ENCODE data around the gene TMEM50B. TPM values are rescaled to one million over a fixed set of nuclear protein-coding genes. Genes with fewer than 3 reads are reported as not detected.
A peak's percentile ranks its signal among the peaks of the same experiment; 100 is the strongest.
"Not testable (repeated sequence)": the region's sequence is repeated elsewhere in the genome, so short reads cannot be mapped to it uniquely, and the experiment has no call there.

TMEM50B gene
- total RNA-seq (10 to 100 TPM; 38.8 to 49.3 (median 41.2) TPM), polyA plus RNA-seq (37.0 TPM)
- long read RNA-seq, donor 1, transcript TMEM50B-201 (9 exons, 3,062 nt), result minor isoform, 8 of 204 reads
- long read RNA-seq, donor 1, transcript TMEM50B-210 (7 exons, 2,375 nt), result major isoform, 174 of 204 reads
- long read RNA-seq, donor 1, partial matches to known transcripts, result 1 of 204 reads
- long read RNA-seq, donor 1, other reads (novel, unspliced or antisense), result 18 of 204 reads
- long read RNA-seq, donor 2, transcript TMEM50B-210 (7 exons, 2,375 nt), result major isoform, 83 of 100 reads
- long read RNA-seq, donor 2, partial matches to known transcripts, result 2 of 100 reads
- long read RNA-seq, donor 2, other reads (novel, unspliced or antisense), result 10 of 100 reads
- long read RNA-seq, donor 3, transcript TMEM50B-210 (7 exons, 2,375 nt), result major isoform, 357 of 401 reads
- long read RNA-seq, donor 3, transcript TMEM50B-201 (9 exons, 3,062 nt), result minor isoform, 8 of 401 reads
- long read RNA-seq, donor 3, partial matches to known transcripts, result 9 of 401 reads
- long read RNA-seq, donor 3, other reads (novel, unspliced or antisense), result 23 of 401 reads
- long read RNA-seq, donor 4, transcript TMEM50B-210 (7 exons, 2,375 nt), result major isoform, 56 of 69 reads
- long read RNA-seq, donor 4, partial matches to known transcripts, result 0 of 69 reads
- long read RNA-seq, donor 4, other reads (novel, unspliced or antisense), result 11 of 69 reads

GRCh38 chr21:33479679-33480480 lies at the start of gene TMEM50B:
TSS of gene TMEM50B (minus strand) at chr21:33479974. CDS start at chr21:33468885, 11,089 bp downstream.
- Histone ChIP-seq H3K27me3 (ENCODE audit: control insufficient read depth, insufficient read depth) (no peaks in the 10 kb centered on the region), H3K4me1 (ENCODE audit: control insufficient read depth, insufficient read depth, low read length) (peaks cover 5% of the 10 kb centered on the region), H3K9me3 (ENCODE audit: control insufficient read depth, low read length) (no peaks in the 10 kb centered on the region), H3K27ac (ENCODE audit: low read length) (peak within 1 kb of the TSS; percentile 95), H3K4me3 (ENCODE audit: low read length) (peak within 1 kb of the TSS; percentile 91)
- WGBS, result under 1% methylated on average over 93 of the region's 93 CpGs
- ATAC-seq, result peak; percentile 99
- intact Hi-C loops (cut with DNase I), result no loop called here
- DNase-seq, result peak; percentile 96 to 99 (median 98)

DNA sequence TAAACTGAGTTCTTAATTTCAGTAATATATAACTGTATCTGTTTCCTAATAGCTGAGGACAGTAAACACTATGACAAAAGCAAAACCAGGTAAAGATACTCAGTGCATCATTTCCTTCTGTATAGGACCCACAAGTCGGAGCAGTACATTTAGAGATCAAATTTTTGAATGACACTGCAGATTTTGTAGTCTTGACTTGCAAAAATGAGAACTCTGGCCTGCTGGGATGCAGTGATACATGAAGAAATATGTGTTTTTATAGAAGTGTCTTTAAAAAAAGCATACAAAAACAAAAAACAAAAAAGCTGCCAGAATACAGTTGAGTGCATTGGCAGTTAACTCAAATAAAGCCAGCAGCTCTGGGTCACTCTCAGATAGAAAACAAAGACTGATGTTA lies 43.2 kb upstream of the TMEM50B start:
- 79% methylated on average over 1 of the region's 1 CpG for WGBS
- intact Hi-C loops (cut with DNase I), result no loop called here
- H3K9me3 ChIP-seq (ENCODE audit: control insufficient read depth, low read length), result no peaks in the 10 kb centered on the region
- ATAC-seq, result no peak
- H3K4me3 ChIP-seq (ENCODE audit: low read length), result no peak overlapping the region
- no peaks in the 10 kb centered on the region for H3K27me3 ChIP-seq (ENCODE audit: control insufficient read depth, insufficient read depth)
- no peak for DNase-seq
- no peaks in the 10 kb centered on the region for H3K4me1 ChIP-seq (ENCODE audit: control insufficient read depth, insufficient read depth, low read length)
- H3K27ac ChIP-seq (ENCODE audit: low read length), result no peak overlapping the region

DNA sequence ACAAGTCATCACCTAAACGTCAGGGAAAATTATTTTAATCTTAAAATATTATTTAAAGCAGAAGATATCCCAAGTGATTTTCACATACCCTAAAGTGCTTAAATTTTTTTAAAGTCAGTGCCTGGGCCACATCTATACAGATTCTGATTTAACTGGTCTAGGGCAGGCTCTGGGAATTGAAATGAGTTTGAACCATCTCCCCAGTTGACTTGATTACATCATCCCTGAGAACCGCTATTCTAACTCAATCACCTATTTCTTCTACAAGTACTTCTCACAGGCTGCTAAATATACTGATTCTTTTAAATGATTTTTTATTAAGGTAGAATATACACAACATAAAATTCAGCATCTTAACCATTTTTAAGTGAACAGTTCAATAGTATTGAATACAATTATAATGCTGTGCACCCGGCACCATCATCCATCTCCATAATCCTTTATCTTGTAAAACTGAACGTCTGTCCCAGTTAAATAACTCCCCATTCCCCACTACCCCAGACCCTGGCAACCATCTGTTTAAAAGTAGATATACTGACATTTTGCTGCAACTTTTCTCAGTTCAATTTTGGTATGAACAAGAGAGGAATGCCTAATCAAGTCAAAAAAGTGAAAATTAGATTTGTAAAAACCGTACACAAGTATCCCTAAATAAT lies 42.7 kb upstream of the TMEM50B start:
- Histone ChIP-seq H3K4me1 (ENCODE audit: control insufficient read depth, insufficient read depth, low read length) (no peaks in the 10 kb centered on the region), H3K4me3 (ENCODE audit: low read length) (no peak overlapping the region), H3K27ac (ENCODE audit: low read length) (no peak overlapping the region), H3K27me3 (ENCODE audit: control insufficient read depth, insufficient read depth) (no peaks in the 10 kb centered on the region), H3K9me3 (ENCODE audit: control insufficient read depth, low read length) (no peaks in the 10 kb centered on the region)
- 81% methylated on average over 5 of the region's 5 CpGs for WGBS
- intact Hi-C loops (cut with DNase I), result no loop called here
- no peak for DNase-seq
- ATAC-seq, result no peak

- H3K9me3 ChIP-seq (ENCODE audit: control insufficient read depth, low read length), result no peaks in the 10 kb centered on the region
- 97% methylated on average over 4 of the region's 4 CpGs for WGBS
- ATAC-seq (no peak), DNase-seq (no peak)
- H3K27me3 ChIP-seq (ENCODE audit: control insufficient read depth, insufficient read depth), result no peaks in the 10 kb centered on the region
- intact Hi-C loops (cut with DNase I), result no loop called here
- H3K4me1 ChIP-seq (ENCODE audit: control insufficient read depth, insufficient read depth, low read length), result no peaks in the 10 kb centered on the region
- no peak overlapping the region for H3K27ac ChIP-seq (ENCODE audit: low read length)
- H3K4me3 ChIP-seq (ENCODE audit: low read length), result no peak overlapping the region
Observed at GRCh38 chr21:33518899-33519298, 39.1 kb upstream of the TMEM50B start.

GRCh38 chr21:33514229-33514628 lies 34.5 kb upstream of the TMEM50B start:
- no peak for ATAC-seq
- H3K27me3 ChIP-seq (ENCODE audit: control insufficient read depth, insufficient read depth), result no peaks in the 10 kb centered on the region
- WGBS, result 92% methylated on average over 2 of the region's 2 CpGs
- intact Hi-C loops (cut with DNase I), result no loop called here
- no peak overlapping the region for H3K27ac ChIP-seq (ENCODE audit: low read length)
- DNase-seq, result no peak
- no peaks in the 10 kb centered on the region for H3K4me1 ChIP-seq (ENCODE audit: control insufficient read depth, insufficient read depth, low read length)
- H3K9me3 ChIP-seq (ENCODE audit: control insufficient read depth, low read length), result no peaks in the 10 kb centered on the region
- H3K4me3 ChIP-seq (ENCODE audit: low read length), result no peak overlapping the region

DNA sequence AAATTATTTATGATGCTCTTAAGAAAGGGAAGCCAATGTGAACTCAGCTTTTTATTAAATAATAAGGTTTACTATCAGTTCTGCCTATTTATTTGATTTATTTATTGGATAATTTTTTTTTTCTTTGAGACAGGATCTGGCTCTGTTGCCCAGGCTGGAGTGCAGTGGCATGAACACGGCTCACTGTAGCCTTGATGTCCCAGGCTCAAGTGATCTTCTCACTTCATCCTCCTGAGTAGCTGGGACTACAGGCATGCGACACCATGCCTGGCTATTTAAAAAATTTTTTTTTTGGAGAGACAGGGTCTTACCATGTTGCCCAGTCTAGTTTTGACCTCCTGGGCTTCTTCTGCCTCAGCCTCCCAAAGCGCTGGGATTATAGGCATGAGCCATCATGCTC lies 32.7 kb upstream of the TMEM50B start:
- intact Hi-C loops (cut with DNase I), result no loop called here
- Histone ChIP-seq H3K27me3 (ENCODE audit: control insufficient read depth, insufficient read depth) (no peaks in the 10 kb centered on the region), H3K9me3 (ENCODE audit: control insufficient read depth, low read length) (no peaks in the 10 kb centered on the region), H3K4me3 (ENCODE audit: low read length) (no peak overlapping the region), H3K27ac (ENCODE audit: low read length) (no peak overlapping the region), H3K4me1 (ENCODE audit: control insufficient read depth, insufficient read depth, low read length) (no peaks in the 10 kb centered on the region)
- WGBS, result 98% methylated on average over 3 of the region's 3 CpGs
- DNase-seq (no peak), ATAC-seq (no peak)

- intact Hi-C loops (cut with DNase I), result no loop called here
- 96% methylated on average over 4 of the region's 4 CpGs for WGBS
- Histone ChIP-seq H3K27me3 (ENCODE audit: control insufficient read depth, insufficient read depth) (no peaks in the 10 kb centered on the region), H3K9me3 (ENCODE audit: control insufficient read depth, low read length) (no peaks in the 10 kb centered on the region), H3K4me1 (ENCODE audit: control insufficient read depth, insufficient read depth, low read length) (no peaks in the 10 kb centered on the region), H3K27ac (ENCODE audit: low read length) (no peak overlapping the region), H3K4me3 (ENCODE audit: low read length) (no peak overlapping the region)
- DNase-seq, result no peak
- ATAC-seq, result no peak
Observed at GRCh38 chr21:33511639-33512038, 31.9 kb upstream of the TMEM50B start.

- no peaks in the 10 kb centered on the region for H3K4me1 ChIP-seq (ENCODE audit: control insufficient read depth, insufficient read depth, low read length)
- intact Hi-C loops (cut with DNase I), result no loop called here
- H3K4me3 ChIP-seq (ENCODE audit: low read length), result no peak overlapping the region
- no peak overlapping the region for H3K27ac ChIP-seq (ENCODE audit: low read length)
- H3K27me3 ChIP-seq (ENCODE audit: control insufficient read depth, insufficient read depth), result no peaks in the 10 kb centered on the region
- H3K9me3 ChIP-seq (ENCODE audit: control insufficient read depth, low read length), result no peaks in the 10 kb centered on the region
- DNase-seq (no peak), ATAC-seq (no peak)
- 86% methylated on average over 8 of the region's 8 CpGs for WGBS
Observed at GRCh38 chr21:33510826-33511225, 31.1 kb upstream of the TMEM50B start.

GRCh38 chr21:33507003-33507402 lies 27.2 kb upstream of the TMEM50B start:
- H3K4me1 ChIP-seq (ENCODE audit: control insufficient read depth, insufficient read depth, low read length); intact Hi-C loops (cut with DNase I); H3K27me3 ChIP-seq (ENCODE audit: control insufficient read depth, insufficient read depth); H3K4me3 ChIP-seq (ENCODE audit: low read length); ATAC-seq; H3K27ac ChIP-seq (ENCODE audit: low read length); H3K9me3 ChIP-seq (ENCODE audit: control insufficient read depth, low read length); DNase-seq: not testable (repeated sequence)
- 98% methylated on average over 1 of the region's 1 CpG for WGBS

GRCh38 chr21:33505833-33506232 lies 26.1 kb upstream of the TMEM50B start:
- 92% methylated on average over 8 of the region's 8 CpGs for WGBS
- intact Hi-C loops (cut with DNase I), result no loop called here
- no peak for DNase-seq
- no peaks in the 10 kb centered on the region for H3K27me3 ChIP-seq (ENCODE audit: control insufficient read depth, insufficient read depth)
- H3K9me3 ChIP-seq (ENCODE audit: control insufficient read depth, low read length), result no peaks in the 10 kb centered on the region
- no peak for ATAC-seq
- H3K4me1 ChIP-seq (ENCODE audit: control insufficient read depth, insufficient read depth, low read length), result no peaks in the 10 kb centered on the region
- H3K27ac ChIP-seq (ENCODE audit: low read length), result no peak overlapping the region
- no peak overlapping the region for H3K4me3 ChIP-seq (ENCODE audit: low read length)

All from right cardiac atrium (tissue), 5 donors.